ENCODE results near the gene WNT9B.
"Not testable (repeated sequence)": the region's sequence is repeated elsewhere in the genome, so short reads cannot be mapped to it uniquely, and the experiment has no call there.

WNT9B gene

DNA sequence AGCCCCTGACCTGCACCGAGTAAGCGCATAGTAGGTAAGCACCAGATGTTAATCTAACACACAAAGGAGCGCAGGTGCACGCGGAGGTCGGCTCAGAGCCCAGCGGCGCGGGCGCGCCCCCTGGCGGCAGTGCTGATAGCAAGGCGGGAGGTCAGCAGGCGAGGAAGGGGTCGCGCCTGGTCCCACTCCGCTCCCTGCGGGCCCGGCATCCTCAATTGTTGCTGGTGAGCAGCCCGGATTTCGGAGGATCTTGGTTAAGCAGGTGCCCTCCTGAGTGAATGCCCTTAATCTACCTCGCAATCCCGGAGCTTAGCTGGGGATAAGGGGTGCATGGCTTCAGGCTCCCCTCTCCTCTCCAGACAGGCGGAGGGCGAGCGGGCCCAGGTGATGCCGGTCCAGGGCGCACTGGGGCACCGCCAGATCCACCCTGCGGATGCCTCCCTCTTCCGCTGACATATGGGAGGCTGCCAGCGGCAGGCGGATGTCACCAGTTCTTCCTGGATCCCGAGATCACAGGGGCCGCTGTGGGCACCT, 28.9 kb upstream of the WNT9B start:
- DNase-seq: no peak

DNA sequence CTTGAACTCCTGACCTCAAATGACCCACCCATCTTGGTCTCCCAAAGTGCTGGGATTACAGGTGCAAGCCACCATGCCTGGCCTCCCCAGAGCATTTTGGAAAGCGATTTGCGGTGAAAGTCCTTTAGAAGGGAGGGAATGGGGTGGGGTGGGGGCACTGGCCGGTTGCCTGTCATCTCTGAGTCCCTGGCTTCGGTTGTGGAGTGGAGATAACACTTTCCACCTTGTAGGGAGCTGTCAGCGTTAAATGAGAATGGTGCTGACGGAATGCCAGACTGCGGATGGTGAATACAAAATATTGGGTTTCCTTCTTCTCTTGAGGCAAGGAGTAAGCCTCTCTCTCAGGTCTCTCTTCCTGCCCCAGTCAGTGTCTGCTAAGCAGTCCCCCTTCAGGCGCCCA, 27.7 kb upstream of the WNT9B start:
- no peak for DNase-seq

DNA sequence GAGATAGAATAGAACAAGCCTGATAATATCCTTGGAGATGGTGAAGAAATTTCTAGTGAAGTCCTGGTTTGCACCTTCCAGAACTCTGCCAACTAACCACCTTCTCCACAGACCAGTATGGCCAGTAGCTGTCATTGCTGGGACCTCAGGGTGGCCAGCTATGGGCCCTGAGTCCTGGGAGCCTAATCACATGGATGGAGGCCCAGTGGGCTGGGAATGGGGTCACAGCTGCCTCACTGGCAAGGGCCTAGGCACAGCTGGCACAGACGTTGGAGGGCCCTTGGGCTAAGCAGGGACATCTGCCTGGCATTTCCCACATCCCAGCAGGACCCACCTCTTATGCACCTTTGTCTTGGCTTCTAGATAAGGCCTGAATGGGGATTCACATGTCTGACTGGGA, 25.3 kb upstream of the WNT9B start:
- no peak for DNase-seq

DNA sequence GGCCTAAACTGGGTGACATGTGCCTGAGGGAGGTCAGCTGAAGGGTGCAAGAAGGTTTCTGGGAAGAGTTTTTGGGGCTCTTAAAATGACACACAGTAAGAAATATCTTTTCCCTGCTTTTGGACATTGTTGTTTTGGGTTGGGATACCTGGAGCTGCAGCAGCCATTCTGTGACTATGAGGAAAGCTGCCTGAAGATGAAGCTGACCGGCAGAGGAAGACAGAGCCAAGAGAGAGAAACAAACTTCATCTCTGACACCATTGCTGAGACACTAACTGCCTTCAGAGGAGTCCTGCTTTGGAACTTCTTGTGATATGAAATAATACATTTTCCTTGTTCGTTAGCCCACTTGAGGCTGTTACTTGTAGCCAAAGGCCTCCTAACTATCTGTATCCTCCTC, 24.1 kb upstream of the WNT9B start:
- no peak for DNase-seq

DNA sequence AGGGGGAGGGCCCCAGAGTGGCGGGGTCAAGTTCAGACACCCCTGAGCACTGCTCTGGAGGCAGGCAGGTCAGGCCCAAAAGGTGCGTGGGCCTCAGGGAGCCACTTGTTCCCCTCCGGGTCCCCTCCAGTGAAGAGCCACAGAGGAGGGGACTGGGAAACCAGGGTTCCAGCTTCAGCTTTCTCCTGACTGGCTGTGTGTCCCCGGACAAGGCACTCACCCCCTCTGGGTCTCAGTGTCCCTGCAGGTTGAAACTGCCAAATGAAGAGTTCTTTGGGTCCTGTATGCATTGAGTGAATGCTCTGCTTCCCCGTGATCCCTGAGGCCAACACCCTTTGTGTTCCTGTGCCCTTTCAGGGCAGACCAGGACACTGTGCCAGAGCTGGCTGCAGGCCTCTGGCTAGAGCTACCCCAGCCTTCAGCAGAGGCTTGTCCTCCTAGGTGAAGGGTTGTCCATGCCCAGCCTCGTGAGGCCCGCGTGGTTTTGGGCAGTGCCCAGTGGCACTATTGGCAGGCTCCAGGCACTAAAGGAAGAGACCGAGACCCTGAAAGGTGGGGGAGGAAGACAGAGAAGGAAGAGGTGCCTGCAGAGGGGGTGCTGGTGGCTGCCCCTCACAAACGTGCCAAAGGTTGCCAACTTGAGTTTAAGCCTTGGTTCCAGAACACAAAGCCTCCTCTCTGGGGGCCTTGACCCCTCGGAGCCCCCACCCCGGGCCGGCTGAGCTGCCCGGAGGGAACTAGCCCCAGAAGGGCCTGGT, 19.6 kb upstream of the WNT9B start:
- no peak for DNase-seq

DNA sequence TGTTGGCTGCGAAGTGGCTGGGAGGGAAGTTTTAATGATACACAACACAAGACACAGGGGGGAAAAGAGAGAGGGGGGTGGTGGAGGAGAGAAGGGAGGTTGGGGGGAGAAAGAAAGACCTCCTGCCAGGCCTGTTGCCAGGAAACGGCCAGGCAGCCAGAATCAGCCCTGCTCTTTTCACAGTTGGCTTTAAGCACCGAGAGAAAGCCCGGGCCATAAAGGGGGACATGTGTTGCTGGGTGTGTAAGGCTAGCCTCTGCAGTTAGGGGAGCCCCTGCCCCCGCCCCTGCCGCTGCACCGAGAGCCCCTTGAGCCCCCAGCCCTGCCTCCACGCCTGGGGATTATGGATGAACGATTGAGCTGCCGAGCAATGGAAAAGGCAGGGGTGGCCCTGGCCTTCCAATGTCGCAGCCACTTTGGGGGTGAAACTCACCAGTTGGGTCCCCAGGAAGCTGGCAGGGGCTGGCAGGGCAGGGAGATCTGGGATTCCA, 19.0 kb upstream of the WNT9B start:
- DNase-seq: no peak

DNA sequence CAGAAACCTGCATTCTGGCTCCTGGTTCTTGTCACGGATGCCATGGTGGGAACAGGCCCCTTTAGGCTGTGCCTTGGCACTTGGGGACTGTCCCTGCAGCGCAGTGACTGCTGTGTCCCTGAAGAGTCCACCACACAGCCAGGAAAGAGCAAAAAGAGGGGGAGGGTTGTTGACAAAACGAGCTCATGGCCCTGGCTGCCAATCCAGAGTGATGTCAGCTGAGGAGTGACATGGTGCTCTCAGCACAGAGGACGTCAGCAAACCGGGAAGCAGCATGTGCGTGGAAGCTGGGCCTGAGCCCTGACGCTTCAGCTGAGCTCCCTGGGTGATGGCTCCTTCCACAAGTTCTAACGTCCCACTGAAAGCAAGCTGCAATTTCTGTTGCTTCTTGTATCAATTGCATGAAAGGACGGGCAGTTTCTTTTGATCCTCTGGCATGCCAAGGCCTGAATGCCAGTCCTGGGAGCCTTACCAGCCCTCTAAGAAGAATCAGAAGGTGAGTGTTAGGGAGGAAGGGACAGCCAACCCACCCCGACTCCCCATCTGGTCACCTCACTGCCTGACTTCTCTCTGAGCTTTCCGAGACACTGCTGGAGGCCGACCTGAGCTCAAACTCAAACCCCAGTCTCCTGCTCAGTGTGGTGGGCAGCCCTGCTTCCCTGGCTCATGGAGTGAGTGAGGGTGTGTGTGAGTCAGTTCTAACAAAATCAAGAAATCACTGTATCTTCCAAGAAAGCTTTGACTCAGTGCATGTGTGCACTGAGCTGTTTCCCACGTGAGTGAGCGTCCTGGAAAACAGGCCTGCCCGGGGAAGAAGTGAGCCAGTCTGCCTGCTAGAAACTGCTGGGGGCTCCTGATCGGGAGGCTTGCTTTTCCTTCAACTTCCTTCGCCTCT, 18.2 kb upstream of the WNT9B start:
- DNase-seq: peak; percentile 63

DNA sequence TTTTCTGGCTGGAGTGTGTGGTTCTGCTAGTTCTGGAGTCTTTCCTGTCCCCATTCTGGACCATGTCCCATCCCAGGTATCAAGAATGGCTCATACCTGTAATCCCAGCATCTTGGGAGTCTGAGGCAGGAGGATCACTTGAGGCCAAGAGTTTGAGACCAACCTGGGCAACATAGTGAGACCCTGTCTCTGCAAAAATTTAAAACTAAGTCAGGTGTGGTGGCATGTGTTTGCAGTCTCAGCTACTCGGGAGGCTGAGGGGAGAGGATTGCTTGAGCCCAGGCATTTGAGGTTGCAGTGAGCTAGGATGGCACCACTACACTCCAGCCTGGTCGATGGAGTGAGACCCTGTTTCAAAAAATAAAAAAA, 17.6 kb upstream of the WNT9B start:
- DNase-seq: no peak

DNA sequence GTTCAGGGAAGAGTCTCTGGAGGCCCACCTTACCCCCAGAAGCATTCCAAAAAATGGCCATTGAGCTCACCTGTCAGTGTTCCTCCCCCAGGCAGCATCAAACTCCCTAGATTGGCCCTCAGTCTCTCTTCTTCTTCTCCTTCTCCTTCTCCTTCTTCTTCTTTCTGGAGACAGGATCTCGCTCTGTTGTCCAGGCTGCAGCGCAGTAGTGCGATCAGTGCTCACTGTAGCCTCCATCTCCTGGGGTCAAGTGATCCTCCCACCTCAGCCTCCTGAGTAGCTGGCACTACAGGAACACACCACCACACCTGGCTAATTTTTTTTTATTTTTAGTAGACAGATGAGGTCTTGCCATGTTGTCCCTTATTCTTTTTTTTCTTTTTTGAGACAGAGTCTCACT, 16.5 kb upstream of the WNT9B start:
- no peak for DNase-seq

DNA sequence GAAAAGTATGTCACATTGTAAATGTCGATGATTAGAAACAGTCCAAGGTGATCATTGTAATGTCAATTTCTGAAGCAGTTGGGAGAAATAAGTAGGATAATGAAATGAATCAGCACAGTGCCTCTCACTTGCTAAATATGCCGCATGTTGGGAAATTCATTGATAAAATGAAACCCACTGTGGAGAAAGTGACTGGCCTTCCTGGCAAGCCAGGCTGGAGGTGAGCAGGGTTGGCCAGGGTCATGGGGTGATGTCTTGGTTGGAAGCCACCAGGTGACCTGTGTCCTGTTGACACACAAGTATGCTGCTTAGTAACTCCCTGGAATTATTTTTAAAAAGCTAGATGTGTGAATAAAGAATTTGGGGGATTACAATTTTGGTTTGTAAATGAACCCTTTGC, 14.9 kb upstream of the WNT9B start:
- DNase-seq: no peak

DNA sequence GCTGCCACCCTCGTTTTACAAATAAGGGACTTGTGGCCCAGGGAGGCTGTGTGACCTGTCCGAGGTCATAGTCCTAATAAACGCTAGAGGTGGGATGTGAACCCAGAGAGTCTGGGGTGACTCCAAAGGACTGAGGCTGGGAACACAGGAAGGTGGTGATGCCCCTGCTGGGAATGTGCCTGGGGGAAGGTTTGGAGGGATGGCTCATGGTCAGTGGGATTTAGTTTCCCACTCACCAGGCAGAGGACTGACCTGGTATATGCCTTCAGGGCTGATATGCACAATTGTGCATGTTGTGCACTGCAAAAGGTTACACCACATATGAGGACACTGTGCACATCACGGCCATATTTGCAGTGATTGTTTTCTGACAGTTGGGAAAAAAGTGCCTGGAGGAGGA, 13.9 kb upstream of the WNT9B start:
- no peak for DNase-seq

DNA sequence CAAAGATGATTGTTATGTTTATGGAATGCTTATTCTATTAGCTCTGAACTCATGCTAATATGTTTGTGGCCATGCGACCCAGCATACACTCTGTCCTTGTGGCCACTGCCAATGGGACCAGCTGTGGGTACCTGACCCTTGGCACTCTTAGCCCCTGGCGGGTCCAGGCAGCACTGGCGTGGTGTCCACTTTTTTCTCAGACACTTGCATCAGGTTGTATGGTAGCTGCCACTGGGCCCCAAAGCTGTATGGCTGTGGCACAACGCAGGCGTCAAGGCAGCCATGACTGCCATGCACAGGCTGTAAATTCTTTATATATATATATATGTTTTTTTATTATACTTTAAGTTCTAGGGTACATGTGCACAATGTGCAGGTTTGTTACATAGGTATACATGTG, 12.2 kb upstream of the WNT9B start:
- DNase-seq: no peak

DNA sequence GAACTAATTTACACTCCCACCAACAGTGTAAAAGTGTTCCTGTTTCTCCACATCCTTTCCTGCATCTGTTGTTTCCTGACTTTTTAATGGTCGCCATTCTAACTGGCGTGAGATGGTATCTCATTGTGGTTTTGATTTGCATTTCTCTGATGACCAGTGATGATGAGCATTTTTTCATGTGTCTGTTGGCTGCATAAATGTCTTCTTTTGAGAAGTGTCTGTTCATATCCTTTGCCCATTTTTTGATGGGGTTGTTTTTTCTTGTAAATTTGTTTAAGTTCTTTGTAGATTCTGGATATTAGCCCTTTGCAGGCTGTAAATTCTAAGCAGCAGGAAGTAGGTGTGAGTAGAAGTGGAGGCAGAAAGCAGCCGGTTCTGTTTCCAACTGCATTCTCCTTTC, 10.8 kb upstream of the WNT9B start:
- not testable (repeated sequence) for DNase-seq

DNA sequence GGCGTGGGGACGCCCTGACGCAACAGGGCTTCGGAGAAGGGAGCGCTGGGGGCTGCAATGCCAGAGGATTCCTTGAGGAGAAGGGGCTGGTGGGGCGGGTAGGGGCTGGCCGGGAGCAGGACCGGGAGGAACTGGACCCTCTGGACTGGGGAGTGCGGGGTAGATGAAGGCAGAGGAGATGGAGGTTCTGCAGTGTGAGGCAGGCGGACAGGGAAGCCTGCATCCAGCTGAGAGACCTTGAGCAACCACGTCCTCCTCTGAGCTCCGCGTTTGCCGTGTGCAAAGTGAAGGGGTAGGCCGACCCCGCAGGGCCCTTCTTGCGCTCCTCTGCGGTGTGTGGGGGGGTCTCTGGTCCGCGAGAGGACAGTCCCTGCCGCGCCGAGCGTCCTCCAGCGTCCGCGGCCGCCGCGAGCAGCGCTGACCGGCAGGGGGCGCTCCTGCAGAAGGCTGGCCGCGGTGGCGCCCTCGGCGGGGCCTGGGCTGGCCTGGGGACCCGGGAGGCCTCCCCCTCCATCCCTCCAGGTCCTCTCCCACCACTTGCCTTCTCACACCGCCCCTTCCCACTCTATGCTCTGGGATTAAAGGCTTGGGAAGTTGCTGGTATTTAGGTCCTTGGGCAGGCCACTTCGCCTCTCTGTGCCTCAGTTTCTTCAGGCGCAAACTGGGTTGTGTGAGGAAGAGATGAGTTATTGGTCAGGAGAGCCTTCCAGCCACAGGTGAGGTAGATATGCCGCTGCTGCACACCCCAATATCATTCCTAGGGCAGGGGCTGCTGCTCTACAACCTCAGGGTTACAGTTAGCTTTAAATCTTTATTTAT, 9.6 kb upstream of the WNT9B start:
- DNase-seq: no peak

DNA sequence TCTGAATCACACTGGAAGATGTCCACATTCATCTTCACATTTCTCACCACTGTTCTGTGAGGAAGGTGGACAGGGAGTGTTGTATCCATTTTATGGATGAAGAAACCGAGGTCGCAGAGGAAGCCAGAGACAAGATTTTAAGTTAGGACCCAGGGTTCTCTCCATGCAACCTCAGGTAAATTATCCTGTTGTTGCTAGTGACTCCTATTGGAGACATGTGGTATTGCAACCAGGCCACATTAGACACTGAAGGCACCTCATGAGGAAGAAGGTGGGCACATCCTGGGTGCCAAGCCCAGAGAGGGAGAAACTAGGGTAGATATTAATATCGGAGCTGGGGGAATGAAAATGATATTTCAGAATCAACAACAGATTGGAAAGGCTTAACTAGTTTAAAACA, 8.5 kb upstream of the WNT9B start:
- no peak for DNase-seq

DNA sequence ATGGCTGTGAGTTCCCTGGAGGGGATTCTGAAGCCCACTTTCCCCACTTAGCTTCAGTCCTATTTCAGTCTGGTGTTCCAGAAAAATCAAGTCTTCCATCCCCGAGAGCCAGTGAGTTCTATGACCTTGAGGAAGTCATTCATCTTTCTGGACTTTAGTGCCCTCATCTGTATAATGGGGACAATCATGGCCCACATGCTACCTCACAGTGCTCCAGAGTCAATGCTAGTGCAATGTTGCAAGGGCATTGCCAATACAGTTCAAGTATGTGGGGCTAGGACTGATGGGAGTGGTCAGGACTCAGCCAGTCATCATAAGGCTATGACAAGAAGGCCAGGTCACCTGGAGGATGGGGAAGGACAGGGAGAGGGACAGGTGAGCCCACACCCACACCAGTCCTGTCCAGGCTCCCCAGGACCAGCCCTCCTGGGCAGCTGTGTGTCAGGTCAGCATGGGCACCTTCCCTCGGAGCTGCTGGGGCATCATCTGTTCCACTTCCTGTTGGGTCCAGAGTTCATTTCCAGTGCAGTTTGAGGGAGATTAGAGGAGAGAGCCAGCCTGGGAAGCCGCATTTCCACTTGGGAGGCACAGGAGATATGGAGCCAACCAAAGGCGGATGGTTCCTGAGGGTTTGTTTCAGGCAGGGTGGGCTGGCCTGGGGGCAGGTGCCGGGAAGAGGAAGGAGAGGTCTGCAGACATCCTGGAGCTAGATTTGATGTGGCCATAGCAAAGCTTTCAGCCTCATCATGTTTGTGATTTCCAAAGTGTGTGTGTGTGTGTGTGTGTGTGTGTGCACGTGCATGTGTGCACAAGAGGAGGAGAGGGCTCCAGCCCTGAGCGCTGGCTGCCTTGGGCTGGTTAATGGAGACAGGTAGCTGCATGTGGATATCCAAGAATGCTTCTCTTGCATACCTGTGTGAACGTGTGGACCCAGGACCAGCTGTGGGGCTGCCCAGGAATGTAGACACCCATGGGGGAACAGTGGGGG, 3.9 kb upstream of the WNT9B start:
- no peak for DNase-seq

DNA sequence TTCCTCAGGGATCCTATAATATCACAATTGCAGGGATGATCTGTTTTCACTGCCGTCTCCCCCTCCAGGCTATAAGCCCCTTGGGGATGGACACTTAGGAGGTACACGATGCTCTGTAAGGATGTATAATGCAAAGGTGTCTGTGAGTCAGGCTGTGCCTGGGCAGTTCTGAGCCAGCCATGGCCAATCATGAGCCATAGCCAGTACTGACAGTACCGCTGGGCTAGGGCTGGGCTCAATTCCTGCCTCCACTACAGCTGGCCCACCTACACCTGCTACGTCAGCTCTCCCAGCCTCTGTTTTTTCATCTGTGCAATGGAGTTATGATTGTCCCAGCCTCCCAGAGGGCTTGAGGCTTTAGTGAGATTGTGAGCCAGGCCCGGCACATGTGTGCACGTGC, 2.8 kb upstream of the WNT9B start:
- no peak for DNase-seq

DNA sequence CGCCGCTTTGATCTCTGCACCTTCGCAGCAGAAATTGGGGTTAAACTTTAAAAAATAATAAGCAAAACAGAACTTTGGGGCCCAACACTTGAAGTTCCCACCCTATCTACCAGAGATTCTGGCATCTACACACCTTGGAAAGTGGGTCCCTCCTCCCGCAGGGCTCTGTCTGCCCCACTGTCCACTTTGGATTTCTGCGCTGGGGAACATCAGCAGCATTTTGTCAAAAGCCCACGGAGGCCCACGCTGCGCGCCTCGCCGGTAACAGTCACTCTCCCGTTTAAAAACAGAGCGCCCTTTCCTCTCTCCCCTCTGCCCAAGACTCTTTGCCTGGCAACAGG, 725 bp upstream of the WNT9B start:
- no peak for DNase-seq

DNA sequence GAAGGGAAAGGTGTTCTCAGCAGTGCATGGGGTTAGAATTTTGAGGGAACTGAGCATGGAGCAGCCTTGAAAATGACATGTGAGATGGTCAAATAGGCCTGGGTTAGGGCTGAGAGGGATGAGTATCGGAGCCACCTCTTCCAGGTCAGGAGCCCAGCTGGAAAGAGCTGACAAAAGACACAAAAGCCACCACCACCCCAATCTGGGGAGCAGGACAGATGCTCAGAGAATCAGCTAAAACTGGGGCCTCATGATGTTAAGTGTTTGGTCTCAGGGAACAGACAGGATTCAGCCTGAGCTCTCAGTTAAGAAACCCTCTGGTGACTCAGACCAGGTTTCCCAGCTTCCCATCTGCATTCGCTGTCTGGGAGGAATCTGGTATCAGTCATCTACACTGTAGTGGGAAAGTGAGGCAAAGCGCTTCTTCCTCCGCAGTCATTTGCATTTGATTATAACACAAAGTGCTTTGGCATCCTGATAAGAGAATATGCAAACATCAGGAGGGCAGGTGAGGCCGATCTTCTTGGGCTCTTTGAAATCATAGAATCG, 2.6 kb downstream of the WNT9B start:
- peak; percentile 42 for DNase-seq

DNA sequence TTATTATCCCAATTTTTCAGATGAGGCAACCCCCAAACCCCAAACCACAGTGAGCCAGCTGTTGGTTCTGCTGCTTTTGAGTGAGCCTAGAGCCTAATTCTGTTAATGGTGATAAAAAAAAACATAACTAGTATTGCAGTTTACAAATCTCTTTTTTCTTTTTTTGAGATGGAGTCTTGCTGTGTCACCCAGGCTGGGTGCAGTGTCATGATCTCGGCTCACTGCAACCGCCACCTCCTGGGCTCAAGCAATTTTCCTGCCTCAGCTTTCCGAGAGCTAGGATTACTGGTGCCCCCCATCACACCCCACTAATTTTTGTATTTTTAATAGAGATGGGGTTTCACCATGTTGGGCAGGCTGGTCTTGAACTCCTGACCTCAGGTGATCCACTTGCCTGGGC, 3.1 kb downstream of the WNT9B start:
- no peak for DNase-seq

DNA sequence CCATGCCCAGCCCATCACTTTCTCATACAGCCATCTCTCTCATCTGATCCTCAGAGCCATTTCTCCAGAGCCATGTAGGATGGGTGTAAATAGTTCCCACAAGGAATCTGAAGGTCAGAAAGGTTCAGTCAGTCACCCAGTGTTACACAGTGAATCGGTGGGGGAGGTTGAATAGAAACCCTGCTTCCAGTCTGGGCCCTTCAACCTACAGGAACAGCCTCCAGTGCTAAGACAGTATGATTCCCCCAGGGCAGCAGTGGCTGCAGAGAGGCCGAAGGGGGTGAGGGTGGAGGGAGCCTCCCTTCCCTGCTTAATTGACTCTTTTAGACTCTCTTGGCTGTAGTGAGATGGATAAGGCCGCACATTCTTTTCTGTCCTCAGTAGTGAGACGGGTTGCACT, 3.6 kb downstream of the WNT9B start:
- no peak for DNase-seq

DNA sequence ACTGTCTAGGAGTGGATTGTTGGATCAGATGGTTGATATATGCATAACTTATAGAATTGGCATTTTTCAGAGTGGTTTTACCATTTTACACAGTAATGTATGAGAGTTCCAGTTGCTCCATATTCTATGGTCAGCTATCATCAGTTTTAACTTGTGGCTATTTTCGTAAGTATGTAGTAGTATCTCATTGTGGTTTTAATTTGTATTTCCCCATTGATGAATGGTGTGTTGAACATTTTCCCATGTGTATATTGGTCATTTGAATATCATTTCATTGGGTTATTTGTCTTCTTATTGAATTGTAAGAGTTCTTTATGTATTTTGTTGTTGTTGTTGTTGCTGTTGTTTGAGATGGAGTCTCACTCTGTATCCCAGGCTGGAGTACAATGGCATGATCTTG, 6.2 kb downstream of the WNT9B start:
- DNase-seq: no peak
